Measurements from ENCODE around the gene SEPTIN11.

SEPTIN11 gene

GRCh38 chr4:76953956-76954355 is 4.4 kb downstream of the SEPTIN11 start:
- Histone ChIP-seq H3K27me3 (ENCODE audit: low read length) (no peaks in the 10 kb centered on the region), H2AFZ (ENCODE audit: low read depth, low read length, severe bottlenecking) (no peak overlapping the region), H3K9ac (ENCODE audit: low read length) (no peak overlapping the region), H3K4me2 (ENCODE audit: low read depth, low read length, poor library complexity, severe bottlenecking) (no peak overlapping the region), H3K9me3 (ENCODE audit: insufficient read depth, low read length) (no peaks in the 10 kb centered on the region), H3K27ac (ENCODE audit: low read depth, low read length) (no peak overlapping the region), H3K9me2 (replicated peaks; ENCODE audit: insufficient read depth, low read length) (no peaks in the 10 kb centered on the region), H3K4me3 (ENCODE audit: insufficient read depth, low read length, poor library complexity, severe bottlenecking) (no peak overlapping the region), H3K79me2 (ENCODE audit: insufficient read depth, low read length) (peaks cover 54% of the 10 kb centered on the region), H4K20me1 (ENCODE audit: low read depth, low read length) (no peaks in the 10 kb centered on the region; the same call in 1 of the 2 replicates), H3K36me3 (ENCODE audit: low read length) (no peaks in the 10 kb centered on the region), H3F3A (ENCODE audit: insufficient read depth) (no peaks in the 10 kb centered on the region)
- TF ChIP-seq EZH2phosphoT487 (conservative IDR thresholded peaks at IDR 0.05; ENCODE audit: low read length) (no peak), CTCF (IDR thresholded peaks at IDR 0.05; ENCODE audit: insufficient read depth, low read length, poor library complexity, severe bottlenecking) (no peak)

GRCh38 chr4:76954489-76954888 is 4.9 kb downstream of the SEPTIN11 start:
- H3K27me3 ChIP-seq (ENCODE audit: low read length) = no peaks in the 10 kb centered on the region
- no peaks in the 10 kb centered on the region for H3F3A ChIP-seq (ENCODE audit: insufficient read depth)
- H3K27ac ChIP-seq (ENCODE audit: low read depth, low read length) = no peak overlapping the region
- no peak overlapping the region for H2AFZ ChIP-seq (ENCODE audit: low read depth, low read length, severe bottlenecking)
- no peak overlapping the region for H3K4me2 ChIP-seq (ENCODE audit: low read depth, low read length, poor library complexity, severe bottlenecking)
- TF ChIP-seq CTCF (IDR thresholded peaks at IDR 0.05; ENCODE audit: insufficient read depth, low read length, poor library complexity, severe bottlenecking) = no peak
- no peak for TF ChIP-seq EZH2phosphoT487 (conservative IDR thresholded peaks at IDR 0.05; ENCODE audit: low read length)
- H3K9me3 ChIP-seq (ENCODE audit: insufficient read depth, low read length) = no peaks in the 10 kb centered on the region
- H3K4me3 ChIP-seq (ENCODE audit: insufficient read depth, low read length, poor library complexity, severe bottlenecking) = no peak overlapping the region
- H3K36me3 ChIP-seq (ENCODE audit: low read length) = no peaks in the 10 kb centered on the region
- H3K9ac ChIP-seq (ENCODE audit: low read length) = no peak overlapping the region
- no peaks in the 10 kb centered on the region for H3K9me2 ChIP-seq (replicated peaks; ENCODE audit: insufficient read depth, low read length)
- no peaks in the 10 kb centered on the region; the same call in 1 of the 2 replicates for H4K20me1 ChIP-seq (ENCODE audit: low read depth, low read length)
- peaks cover 57% of the 10 kb centered on the region for H3K79me2 ChIP-seq (ENCODE audit: insufficient read depth, low read length)

- Histone ChIP-seq H3K27me3 (ENCODE audit: low read length) (no peaks in the 10 kb centered on the region), H3K9me2 (replicated peaks; ENCODE audit: insufficient read depth, low read length) (no peaks in the 10 kb centered on the region), H3K9me3 (ENCODE audit: insufficient read depth, low read length) (no peaks in the 10 kb centered on the region), H3K36me3 (ENCODE audit: low read length) (no peaks in the 10 kb centered on the region), H3K4me3 (ENCODE audit: insufficient read depth, low read length, poor library complexity, severe bottlenecking) (no peak overlapping the region), H3K79me2 (ENCODE audit: insufficient read depth, low read length) (peaks cover 56% of the 10 kb centered on the region), H3K27ac (ENCODE audit: low read depth, low read length) (no peak overlapping the region), H3K4me2 (ENCODE audit: low read depth, low read length, poor library complexity, severe bottlenecking) (no peak overlapping the region), H3K9ac (ENCODE audit: low read length) (no peak overlapping the region), H4K20me1 (ENCODE audit: low read depth, low read length) (no peaks in the 10 kb centered on the region; the same call in 1 of the 2 replicates), H2AFZ (ENCODE audit: low read depth, low read length, severe bottlenecking) (no peak overlapping the region), H3F3A (ENCODE audit: insufficient read depth) (no peaks in the 10 kb centered on the region)
- no peak for TF ChIP-seq EZH2phosphoT487 (conservative IDR thresholded peaks at IDR 0.05; ENCODE audit: low read length)
- no peak for TF ChIP-seq CTCF (IDR thresholded peaks at IDR 0.05; ENCODE audit: insufficient read depth, low read length, poor library complexity, severe bottlenecking)
These were observed 5.6 kb downstream of the SEPTIN11 start for GRCh38 chr4:76955182-76955581.
